Adrenal gland (tissue), 12 donors: Measurements from ENCODE around the gene DUS1L. TPM values are rescaled to one million over a fixed set of nuclear protein-coding genes. Genes with fewer than 3 reads are reported as not detected.

ENCODE experiments used
- DNase-seq, 7 donors: peaks; one replicate each; pipeline ENCODE4 v3.0.0-alpha.2; 2019 to 2020
- H3K27ac ChIP-seq, 5 donors: fragments of 200-600 bp; sonication (generic) in 4 of 5; 1 replicate in 3 of 5; 2 replicates in 2 of 5; pipeline versions ENCODE4 v1.5.1 to v1.8.0; 2016 to 2020; ENCODE audit warnings: mild to moderate bottlenecking in 1 of 5
- H3K27me3 ChIP-seq: fragments of 200-600 bp; 2 replicates; pipeline ENCODE4 v1.8.0; 2021
- H3K36me3 ChIP-seq, 2 donors: fragments of 200-600 bp; replicated peaks in 1 of 2; 1 replicate in 1 of 2; 2 replicates in 1 of 2; pipeline versions ENCODE4 v1.5.1 to v1.8.0; 2018 to 2022
- H3K4me1 ChIP-seq, 2 donors: fragments of 200-600 bp; replicated peaks in 1 of 2; 1 replicate in 1 of 2; 2 replicates in 1 of 2; pipeline versions ENCODE4 v1.5.1 to v1.8.0; 2018 to 2021
- H3K4me3 ChIP-seq, 4 donors: fragments of 200-600 bp; sonication (generic) in 3 of 4; one replicate each; pipeline ENCODE4 v1.5.1; 2016 to 2018
- H3K9me3 ChIP-seq, 3 donors: fragments of 200-600 bp; sonication (generic) in 1 of 3; replicated peaks in 1 of 3; 1 replicate in 2 of 3; 2 replicates in 1 of 3; pipeline versions ENCODE4 v1.5.1 to v1.8.0; 2016 to 2021
- CTCF ChIP-seq, 6 experiments: fragments of 450-650 bp in 4 of 6; fragments of 200-600 bp in 2 of 6; sonication (generic) in 1 of 6; IDR thresholded peaks; 1 replicate in 5 of 6; 2 replicates in 1 of 6; pipeline versions ENCODE4 v1.5.1 to v1.8.0; 2016 to 2021; ENCODE audit warnings: antibody characterized with exemption in 6 of 6, mild to moderate bottlenecking in 2 of 6, moderate library complexity in 1 of 6
- POLR2A ChIP-seq, 2 donors: fragments of 450-650 bp; IDR thresholded peaks; one replicate each; pipeline ENCODE4 v1.6.1; 2017; ENCODE audit warnings: antibody characterized with exemption in 2 of 2, mild to moderate bottlenecking in 2 of 2, moderate library complexity in 1 of 2
- WGBS, 4 donors: extraction: QIAGEN DNeasy Blood & Tissue Kit in 2 of 4; methylation state at CpG; one replicate each; pipeline versions ENCODE4 v1.1.5 to v1.1.7; 2013 to 2017; 5-methylcytosine and 5-hydroxymethylcytosine counted together
- intact Hi-C, 2 donors: fragments of 100-400 bp; cut with DNase I; formaldehyde crosslinking; loops; one replicate each; pipeline versions ENCODE4 v1.14.1 to v1.15.0; 2022 to 2023
- polyA plus RNA-seq, 3 donors: library from polyadenylated mRNA; stranded (reverse); fragments of 200-250 nt in 2 of 3; fragments of 350-450 nt in 1 of 3; fragmentation: Illumina TruSeq in 1 of 3; extraction: RNeasy Lipid Tissue Mini Kit (QIAGEN cat#74804) in 1 of 3; gene quantifications; one replicate each; pipeline ENCODE4 v1.2.3, GENCODE V29; 2013 to 2014
- total RNA-seq, 9 donors: library from RNA; depleted of rRNA in 4 of 9; stranded (reverse); fragments of >200 nt in 4 of 9; fragments of 120-200 nt in 1 of 9; fragmentation: NEBNext Ultra II Directional in 1 of 9; extraction: Animal tissue kit (Norgen Biotek cat#: 25700) in 1 of 9; gene quantifications; one replicate each; pipeline versions ENCODE4 v1.1.0 to v1.2.4, GENCODE V29; 2013 to 2023
- donor health status: healthy with polysubstance abuse.
- donor health status: Bipolar disorder and iron deficiency.
- donor health status: DM: yes; HTN: yes; CAD: no.
- donor health status: DM: no; HTN: no; CAD: no.
- donor health status: DM: no; HTN: no; CAD: no.
- donor health status: DM: yes; HTN: yes; CAD: no.

Gene DUS1L
- total and polyA plus RNA-seq, 12 donors: 38.5 to 397 (median 75.7) TPM

- WGBS, 4 donors: 92 to 94% (median 93%) methylated on average over 5 to 11 of the region's 11 CpGs
- H3K27ac ChIP-seq: peak overlapping the region in 2 of 5 donors; percentile 34 to 80
Measured at GRCh38 chr17:82104797-82105416, 39.3 kb upstream of the DUS1L start.

GRCh38 chr17:82103553-82104451, 38.2 kb upstream of the DUS1L start:
- Histone ChIP-seq H3K27ac (peak overlapping the region in 4 of 5 donors; percentile 66 to 86 (median 74)), H3K9me3 (no peaks in the 10 kb centered on the region), H3K4me1 (peaks cover 20 to 54% of the 10 kb centered on the region in 2 donors), H3K4me3 (no peak overlapping the region), H3K27me3 (no peaks in the 10 kb centered on the region), H3K36me3 (no peaks in the 10 kb centered on the region)
- 38 to 56% (median 51%) methylated on average over 14 to 24 of the region's 24 CpGs for WGBS, 4 donors
- peak; percentile 74 to 94 (median 90) for DNase-seq
- TF ChIP-seq POLR2A (IDR thresholded peaks at IDR 0.05) (peak in 1 of 2 donors; percentile 48), CTCF (IDR thresholded peaks at IDR 0.05) (no peak)
- intact Hi-C loops: no loop called here

More at GRCh38 chr17:82104797-82105416, 39.3 kb upstream of the DUS1L start:
- intact Hi-C loops: no loop called here
- DNase-seq: peak in 2 of 7 donors; percentile 15 to 21
- Histone ChIP-seq H3K4me1 (peaks cover 11 to 45% of the 10 kb centered on the region in 2 donors), H3K36me3 (no peaks in the 10 kb centered on the region), H3K9me3 (no peaks in the 10 kb centered on the region), H3K27me3 (no peaks in the 10 kb centered on the region), H3K4me3 (no peak overlapping the region)
- TF ChIP-seq POLR2A (IDR thresholded peaks at IDR 0.05) (no peak), CTCF (IDR thresholded peaks at IDR 0.05) (no peak)

GRCh38 chr17:82101767-82102679, 36.4 kb upstream of the DUS1L start:
- peak in 4 of 7 donors; percentile 27 to 43 (median 36) for DNase-seq
- WGBS, 4 donors: 61 to 73% (median 64%) methylated on average over 12 to 18 of the region's 18 CpGs
- peak overlapping the region in 2 of 5 donors; percentile 47 to 52 for H3K27ac ChIP-seq

More at GRCh38 chr17:82101767-82102679, 36.4 kb upstream of the DUS1L start:
- H3K4me1 ChIP-seq: peaks cover 24 to 56% of the 10 kb centered on the region in 2 donors
- H3K9me3 ChIP-seq: no peaks in the 10 kb centered on the region
- intact Hi-C loops: no loop called here
- TF ChIP-seq POLR2A (IDR thresholded peaks at IDR 0.05): no peak
- no peak for TF ChIP-seq CTCF (IDR thresholded peaks at IDR 0.05)
- H3K27me3 ChIP-seq: no peaks in the 10 kb centered on the region
- no peak overlapping the region for H3K4me3 ChIP-seq
- no peaks in the 10 kb centered on the region for H3K36me3 ChIP-seq
